GM21528 (cell line): ENCODE measurements around the gene ATP6V0A1.
A peak's percentile ranks its signal among the peaks of the same experiment; 100 is the strongest.
"Not testable (repeated sequence)": the region's sequence is repeated elsewhere in the genome, so short reads cannot be mapped to it uniquely, and the experiment has no call there.

Experiments used
- ATAC-seq: cut with Tn5 transposase; IDR thresholded peaks from one replicate; pipeline ENCODE4 v1.9.1; 2021; ENCODE audit warnings: mild to moderate bottlenecking, moderate library complexity; ENCODE audit not compliant: unreplicated experiment, low FRiP score

ATP6V0A1 gene

GRCh38 chr17:42458497-42459255 is at the start of gene ATP6V0A1:
Gene ATP6V0A1, plus strand, starts transcription at chr17:42458878. Its CDS starts 2,017 bp downstream, at chr17:42460895.
- ATAC-seq, result peak; percentile 63

GRCh38 chr17:42409523-42410318 is 49.0 kb upstream of the ATP6V0A1 start:
- ATAC-seq, result no peak

- ATAC-seq, result no peak
Observed at GRCh38 chr17:42410319-42410685, 48.4 kb upstream of the ATP6V0A1 start.

GRCh38 chr17:42411361-42411760 is 47.3 kb upstream of the ATP6V0A1 start:
- no peak for ATAC-seq

- no peak for ATAC-seq
Observed at GRCh38 chr17:42411905-42412679, 46.6 kb upstream of the ATP6V0A1 start.

GRCh38 chr17:42413464-42414040 is 45.1 kb upstream of the ATP6V0A1 start:
- ATAC-seq, result no peak

GRCh38 chr17:42414704-42415409 is 43.8 kb upstream of the ATP6V0A1 start:
- ATAC-seq, result no peak

GRCh38 chr17:42417981-42418380 is 40.7 kb upstream of the ATP6V0A1 start:
- ATAC-seq, result not testable (repeated sequence)

- ATAC-seq, result no peak
Observed at GRCh38 chr17:42421136-42421506, 37.6 kb upstream of the ATP6V0A1 start.

GRCh38 chr17:42421507-42422338 is 37.0 kb upstream of the ATP6V0A1 start:
- ATAC-seq, result no peak

GRCh38 chr17:42422412-42422957 is 36.2 kb upstream of the ATP6V0A1 start:
- no peak for ATAC-seq

GRCh38 chr17:42422958-42423712 is 35.5 kb upstream of the ATP6V0A1 start, which contains the start of gene CAVIN1:
Gene CAVIN1, minus strand, starts transcription at chr17:42423256. Its CDS starts 159 bp downstream, at chr17:42423097.
- ATAC-seq, result no peak

GRCh38 chr17:42423766-42424165 is 34.9 kb upstream of the ATP6V0A1 start:
- no peak for ATAC-seq

GRCh38 chr17:42424991-42425610 is 33.6 kb upstream of the ATP6V0A1 start:
- ATAC-seq, result no peak

GRCh38 chr17:42428141-42428944 is 30.3 kb upstream of the ATP6V0A1 start:
- no peak for ATAC-seq

- no peak for ATAC-seq
Observed at GRCh38 chr17:42429726-42430447, 28.8 kb upstream of the ATP6V0A1 start.
